GM12892 (cell line): ENCODE results near the gene TAF1A.

Source experiments
- POLR2A ChIP-seq: IDR thresholded peaks from 2 replicates; pipeline ENCODE4 v1.6.1; 2011; ENCODE audit warnings: low read depth, low read length, control low read depth
- POLR2AphosphoS5 ChIP-seq: IDR thresholded peaks from 2 replicates; pipeline ENCODE4 v1.6.1; 2011; ENCODE audit warnings: low read depth, low read length, control low read depth

- TF ChIP-seq POLR2A (no peak), POLR2AphosphoS5 (no peak)
Measured at GRCh38 chr1:222530852-222531251, 58.9 kb downstream of the TAF1A start.
